NCI-H2227 treated with DMSO at 0.1 percent for 48 hours (cell line): ENCODE results near the gene VDR.
A peak's percentile ranks its signal among the peaks of the same experiment; 100 is the strongest.

Experiments used
- DNase-seq: peaks from one replicate; lab custom pipeline; 2025; lab: John Stamatoyannopoulos, UW

The VDR gene

DNA sequence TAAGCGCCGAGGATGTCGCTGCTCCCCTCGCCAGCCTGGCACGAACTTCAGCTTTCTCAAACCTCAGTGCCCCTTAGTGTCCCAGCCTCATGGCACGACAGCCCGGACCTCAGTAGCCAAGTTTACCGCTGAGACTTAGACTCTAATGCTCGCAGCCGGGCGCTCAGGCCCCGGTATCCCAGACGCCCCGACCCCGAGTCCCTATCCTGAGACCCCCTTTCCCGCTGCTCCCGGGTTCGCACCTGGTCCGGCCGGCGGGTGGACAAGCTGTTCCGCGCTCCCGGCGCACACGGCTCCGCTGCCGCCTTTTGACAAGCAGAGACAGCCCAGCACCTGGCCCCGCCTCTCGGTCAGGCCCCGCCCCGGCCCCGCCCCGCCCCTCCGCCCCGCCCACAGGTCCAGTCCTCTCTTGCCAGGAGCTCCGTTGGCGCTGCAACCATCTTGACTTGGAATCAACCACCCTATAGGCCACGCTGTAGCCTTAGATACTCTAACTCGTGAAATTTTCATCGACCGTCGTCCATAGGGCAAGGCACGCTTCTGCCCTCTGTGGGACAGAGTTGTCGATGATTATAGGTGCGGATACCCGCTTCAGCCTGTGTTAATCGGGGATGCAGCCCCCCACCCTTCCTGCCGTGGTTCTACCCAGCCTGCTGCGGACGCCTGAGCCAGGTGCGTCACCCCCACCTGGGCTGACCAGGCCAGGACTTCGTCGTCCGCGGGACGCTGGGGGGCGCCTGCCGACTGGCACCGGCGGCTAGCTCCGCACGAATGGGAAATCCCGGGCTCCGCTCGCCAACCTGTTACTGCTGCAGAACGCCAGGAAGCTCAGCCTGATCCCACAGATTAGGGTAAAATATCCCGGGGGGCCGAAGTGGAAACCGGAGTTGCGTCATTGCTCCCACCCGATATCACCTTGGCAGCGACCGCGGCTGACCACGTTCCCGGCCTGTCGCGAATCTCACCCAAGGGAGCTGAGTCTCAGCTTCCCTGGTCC, at the start of gene VDR:
Gene VDR, minus strand, starts transcription at position 282 of the 997 bp plus-strand sequence. CDS start 25,881 bp downstream, outside the sequence.
- peak; percentile 65 for DNase-seq

DNA sequence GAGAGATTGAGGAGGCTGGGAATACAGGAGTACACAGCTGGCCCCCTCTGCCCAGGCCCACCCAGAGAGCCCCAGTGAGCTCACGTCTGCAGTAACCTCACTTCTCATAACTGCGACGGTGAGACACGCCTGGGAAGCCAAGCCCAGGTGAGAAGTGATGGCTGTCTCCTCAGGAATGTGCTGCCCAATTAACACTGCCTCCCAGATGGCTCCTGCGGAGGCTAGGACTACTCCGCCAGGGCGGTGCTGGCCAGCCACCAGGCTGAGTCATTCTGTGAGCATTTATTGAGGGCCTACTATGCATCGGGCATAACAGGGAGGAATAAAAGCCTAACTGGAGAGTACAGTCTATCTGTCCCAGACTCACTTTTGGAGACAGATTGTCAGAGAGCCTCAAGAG, 49.3 kb upstream of the VDR start:
- DNase-seq = no peak

DNA sequence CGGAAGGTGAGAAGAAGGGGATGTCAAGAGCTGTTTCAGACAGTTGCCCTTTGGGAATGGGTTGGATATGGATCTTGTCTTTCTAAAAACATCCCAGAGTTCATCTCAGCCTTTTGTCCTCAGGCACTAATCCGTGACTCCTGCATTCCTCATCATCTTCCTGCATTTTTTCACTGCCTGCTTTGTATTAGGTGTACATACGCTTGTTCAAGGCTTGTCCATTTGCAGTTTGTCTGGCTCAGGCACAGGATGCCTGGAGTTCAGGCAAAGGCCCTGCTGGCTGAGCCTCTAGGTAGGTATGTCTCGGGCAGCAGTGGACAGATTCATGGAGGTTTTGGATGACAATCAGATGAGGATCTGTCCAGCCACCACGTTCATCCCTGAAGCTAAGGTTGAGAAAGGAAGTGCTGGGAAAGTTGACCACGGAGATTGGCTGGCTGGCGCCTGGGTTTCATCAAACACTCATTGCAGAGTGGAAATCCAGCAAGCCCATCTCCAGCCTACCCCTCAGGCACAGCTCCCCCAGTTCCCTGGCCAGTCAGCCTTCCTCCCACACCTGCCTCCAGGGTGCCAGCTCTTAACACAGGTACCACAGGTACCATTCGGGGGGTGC, 46.2 kb upstream of the VDR start:
- DNase-seq = no peak

DNA sequence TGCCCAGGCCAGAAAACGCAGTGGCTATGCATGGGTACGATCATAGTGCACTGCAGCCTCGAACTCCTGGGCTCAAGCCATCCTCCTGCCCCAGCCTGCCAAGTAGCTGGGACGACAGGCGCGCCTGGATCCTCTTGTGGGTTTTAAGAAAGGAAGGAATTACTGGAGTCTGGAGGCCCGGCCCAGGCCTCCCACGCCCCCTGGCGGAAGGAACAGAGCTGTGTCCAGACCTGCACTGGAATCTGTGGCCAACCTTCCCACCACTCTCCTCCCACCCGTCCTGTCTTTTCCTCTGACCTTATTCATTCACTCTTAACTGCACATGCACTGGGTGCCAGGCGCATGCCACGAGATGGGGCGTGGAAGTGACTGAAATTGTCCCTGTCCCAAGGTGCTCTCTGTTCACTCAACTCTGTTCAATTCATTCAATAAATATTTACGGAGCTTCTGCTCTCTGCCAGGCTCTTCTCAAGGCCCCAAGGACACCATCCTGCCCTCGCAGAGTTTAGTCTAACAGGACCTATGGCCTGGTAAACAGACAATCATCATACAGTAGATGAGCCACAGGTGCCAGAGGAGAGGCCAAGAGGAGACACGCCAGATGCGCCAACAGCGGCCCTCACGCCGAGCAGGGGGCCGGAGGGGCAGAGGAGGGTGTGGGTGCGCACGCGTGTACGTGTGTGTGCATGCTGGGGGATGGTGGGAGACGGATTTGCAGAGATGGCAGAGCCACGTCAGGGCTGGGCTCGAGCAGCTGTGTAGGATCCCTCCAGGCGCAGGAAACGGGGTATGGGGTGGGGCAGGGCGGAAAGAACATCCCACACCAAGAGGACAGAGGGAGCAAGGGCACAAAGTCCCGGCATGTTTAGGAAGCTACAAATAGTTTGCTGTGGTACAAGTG, 44.9 kb upstream of the VDR start:
- peak; percentile 29 for DNase-seq

DNA sequence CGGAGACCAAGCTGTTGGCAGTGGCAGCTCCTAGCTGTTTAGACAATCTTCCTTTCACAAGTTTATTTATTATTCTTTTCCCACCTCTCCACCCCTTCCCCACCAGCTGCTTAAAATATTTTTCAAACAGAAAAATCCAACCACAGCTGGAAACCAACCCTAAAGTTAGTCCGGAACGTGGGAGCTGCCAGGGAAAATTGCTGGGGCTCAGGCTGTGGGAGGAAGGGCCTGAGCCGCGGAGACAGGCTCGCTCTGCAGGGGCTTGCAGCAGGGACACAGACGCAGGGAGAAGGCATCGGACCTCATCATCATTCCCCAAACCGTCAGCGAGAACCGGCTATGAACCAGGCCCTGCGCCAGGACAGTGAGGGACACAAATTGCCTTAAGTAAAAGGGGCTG, 42.5 kb upstream of the VDR start:
- peak; percentile 2 for DNase-seq

DNA sequence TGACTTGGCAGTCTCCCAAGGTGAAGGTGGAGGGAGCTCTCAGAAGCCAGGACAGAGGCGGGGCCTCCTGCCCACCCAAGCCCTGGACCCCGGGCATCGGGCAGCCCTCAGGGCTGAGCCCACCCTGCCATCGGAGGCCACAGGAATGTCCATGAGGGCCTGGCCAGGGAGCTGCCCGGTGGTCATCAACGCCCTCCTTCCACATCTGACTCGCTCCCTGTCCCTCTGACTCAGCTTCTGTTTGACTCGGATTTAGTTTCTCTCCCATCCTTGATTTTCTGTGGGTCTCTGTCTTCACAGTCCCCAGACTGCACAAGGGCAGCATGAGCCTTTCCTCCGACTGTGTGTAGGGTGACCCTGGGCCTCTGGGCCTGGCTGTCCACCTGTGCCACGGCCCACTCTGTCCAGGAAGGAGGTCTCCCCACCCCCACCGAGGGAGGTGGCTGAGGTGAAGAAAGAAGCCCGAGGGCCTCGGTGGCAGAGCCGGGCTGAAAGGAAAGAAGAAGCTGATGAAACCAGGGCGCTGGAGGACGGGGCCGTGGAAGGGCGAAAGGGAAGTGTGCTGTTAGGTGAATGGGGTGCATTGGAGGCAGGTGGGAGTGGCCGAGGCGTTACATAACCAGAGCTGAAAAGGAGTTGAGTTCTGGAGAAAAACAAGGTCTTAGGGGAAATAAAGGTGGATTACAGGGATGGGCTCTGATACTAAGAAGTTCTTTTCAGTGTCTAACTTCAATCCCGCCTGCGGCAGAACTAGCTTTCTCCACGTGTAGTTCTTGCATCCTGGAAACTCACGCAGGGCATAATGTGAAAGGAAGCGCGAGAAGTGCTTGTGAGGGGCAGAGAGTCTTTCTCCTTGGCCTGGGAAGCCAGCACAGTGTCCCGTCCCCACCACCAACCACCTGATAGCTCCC, 41.9 kb upstream of the VDR start:
- DNase-seq = no peak

DNA sequence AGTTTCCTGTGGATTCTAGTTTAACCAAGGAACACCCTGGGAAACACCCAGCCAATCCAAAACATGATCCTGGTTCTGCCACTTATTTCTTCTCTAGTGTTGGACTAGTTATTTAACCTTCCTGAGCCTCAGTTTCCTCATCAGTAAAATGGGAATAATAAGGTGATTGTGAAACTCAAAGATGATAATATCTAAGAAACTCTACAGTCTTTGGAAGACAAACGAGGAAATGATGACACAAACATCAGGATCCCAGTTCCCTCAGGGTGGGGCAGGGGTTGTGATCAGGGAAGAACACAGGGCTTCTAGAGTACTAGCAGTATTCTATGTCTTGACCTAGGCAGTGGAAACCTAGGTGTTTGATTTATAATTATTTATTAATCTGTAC, 40.5 kb upstream of the VDR start:
- DNase-seq = no peak

DNA sequence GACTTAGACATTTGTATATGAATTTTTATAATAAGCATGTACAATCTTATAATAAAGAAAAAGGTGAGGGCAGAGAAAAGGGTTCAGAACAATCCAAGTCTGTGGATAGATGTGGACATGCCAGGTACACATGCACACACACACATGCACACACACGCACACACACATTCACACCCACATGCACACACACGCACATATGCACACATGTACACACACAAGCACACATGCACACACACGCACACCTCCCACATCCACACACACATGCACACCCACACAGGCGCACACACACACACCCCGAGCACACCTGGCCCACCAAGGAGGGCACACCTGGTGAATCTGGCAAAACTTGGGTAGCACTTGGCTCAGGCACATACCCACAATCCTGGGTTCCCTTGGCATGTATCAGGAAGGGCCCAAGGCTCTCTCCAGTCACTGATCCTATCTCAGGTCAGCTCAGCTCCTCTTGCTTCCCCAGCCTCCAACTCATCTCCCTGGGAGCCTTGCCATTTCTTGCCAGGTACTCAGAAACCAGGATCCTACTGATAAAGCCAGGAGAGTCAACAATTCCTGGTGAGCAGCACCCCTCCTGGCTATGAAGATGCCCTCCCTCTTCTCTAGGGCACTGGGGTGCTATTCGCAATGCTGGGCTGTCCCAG, 40.0 kb upstream of the VDR start:
- no peak for DNase-seq

DNA sequence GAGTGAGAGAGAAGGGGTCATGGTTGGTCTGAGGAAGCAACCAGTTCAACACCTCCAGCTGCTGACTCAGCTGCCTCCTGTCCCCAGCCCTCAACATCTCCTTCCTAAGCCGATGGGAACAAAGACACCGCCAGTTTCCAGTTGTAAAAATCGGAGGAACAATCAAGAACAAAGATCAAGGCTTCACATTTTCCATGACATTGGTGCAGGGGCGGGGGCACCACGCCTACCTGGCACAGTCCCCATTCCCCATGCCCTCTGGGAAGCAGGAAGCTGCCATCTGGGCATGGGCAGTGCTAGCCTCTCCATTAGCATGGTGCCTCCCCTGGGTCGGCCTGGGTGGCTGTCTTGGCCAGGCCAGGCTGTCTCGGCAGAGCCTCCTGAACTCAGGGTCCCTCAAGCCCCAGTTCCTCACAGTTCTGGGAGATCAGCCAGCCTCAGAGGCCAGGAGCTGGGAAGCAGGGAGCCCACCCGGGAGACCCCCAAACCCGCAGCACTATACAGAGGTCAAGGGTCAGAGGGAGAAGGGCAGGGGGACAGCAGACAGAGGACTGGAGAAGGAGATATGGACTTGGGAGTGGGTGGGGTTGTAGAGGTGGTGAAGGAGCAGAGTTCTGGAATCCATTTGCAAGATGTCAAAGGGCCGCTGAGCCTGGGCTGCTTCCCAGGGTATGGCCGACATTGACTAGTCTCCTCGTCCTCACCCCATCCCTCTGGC, 39.0 kb upstream of the VDR start:
- no peak for DNase-seq

DNA sequence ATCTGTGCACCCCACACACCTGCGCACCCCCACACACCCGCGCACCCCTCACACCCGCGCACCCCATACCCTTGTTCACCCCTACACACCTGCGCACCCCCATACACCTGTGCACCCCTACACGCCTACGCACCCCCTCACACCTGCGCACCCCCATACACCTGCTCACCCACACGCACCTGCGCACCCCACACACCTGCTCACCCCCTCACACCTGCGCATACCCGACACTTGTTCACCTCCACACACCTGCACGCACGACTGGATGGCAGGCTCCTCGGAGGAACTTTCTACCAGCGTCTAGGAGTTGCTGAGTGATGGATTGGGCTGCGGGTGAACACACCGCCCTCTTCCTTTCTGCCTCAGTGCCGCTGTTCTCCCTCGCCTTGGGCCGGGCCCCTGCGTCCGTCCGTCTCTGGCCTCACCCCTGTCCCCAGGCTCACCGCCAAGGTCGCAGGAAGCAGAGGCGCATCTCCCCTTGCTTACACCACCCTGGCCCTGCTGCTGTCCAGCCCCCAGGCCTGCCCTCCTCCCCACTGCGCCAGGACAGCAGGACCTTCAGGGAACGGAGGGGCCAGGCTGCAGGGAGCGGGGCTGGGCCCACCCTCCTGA, 37.9 kb upstream of the VDR start:
- no peak for DNase-seq

DNA sequence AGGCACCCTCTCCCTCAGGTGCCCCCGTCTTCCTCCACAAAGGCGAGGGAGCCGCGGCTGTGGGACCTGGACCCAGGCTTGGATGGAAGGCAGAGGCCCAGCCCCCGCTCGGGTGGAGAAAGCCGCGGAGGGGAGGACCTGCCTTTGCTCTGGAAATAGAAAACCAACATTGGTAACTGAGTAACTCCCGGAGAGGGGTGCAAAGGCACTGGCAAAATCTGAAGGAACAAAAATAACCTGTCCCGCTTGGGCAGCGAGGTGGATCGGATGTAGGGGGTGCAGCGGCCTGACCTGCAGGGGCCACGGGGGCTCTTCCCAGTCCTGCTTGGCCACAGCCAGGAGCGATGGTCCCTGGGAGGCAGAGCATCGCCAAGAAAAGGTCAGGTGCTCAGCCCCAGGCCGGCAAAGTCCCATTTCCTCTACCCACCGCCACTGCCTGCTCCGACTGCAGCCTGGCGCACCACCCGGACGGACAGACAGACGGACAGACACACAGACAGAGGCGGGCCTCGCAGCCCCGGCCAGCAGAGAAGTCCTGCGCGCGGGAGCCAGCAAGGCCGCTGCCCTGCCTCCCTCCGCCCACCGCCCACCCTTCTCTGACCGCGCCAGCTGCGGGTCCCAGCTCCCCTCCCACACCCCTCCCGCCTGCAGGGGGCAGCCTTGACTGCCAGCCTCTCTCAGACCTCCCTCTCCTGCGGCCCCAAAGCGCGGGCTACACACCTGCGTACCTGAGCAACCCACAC, 37.2 kb upstream of the VDR start:
- DNase-seq = no peak

DNA sequence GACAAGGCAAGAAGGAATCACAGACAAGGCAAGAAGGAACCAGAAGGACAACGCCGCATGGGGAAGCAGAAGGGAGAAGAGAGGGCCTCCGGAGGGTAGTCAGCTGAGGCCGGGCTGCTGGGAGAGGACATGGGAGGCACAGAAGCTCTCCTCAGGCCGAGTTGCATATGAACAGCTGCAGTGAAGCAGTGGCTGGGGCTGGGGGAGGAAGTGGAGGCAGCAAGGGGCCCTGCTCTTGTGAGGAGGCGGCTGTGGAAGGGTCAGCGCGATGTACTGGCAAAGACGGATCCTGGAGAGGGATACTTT, 36.6 kb upstream of the VDR start:
- no peak for DNase-seq

DNA sequence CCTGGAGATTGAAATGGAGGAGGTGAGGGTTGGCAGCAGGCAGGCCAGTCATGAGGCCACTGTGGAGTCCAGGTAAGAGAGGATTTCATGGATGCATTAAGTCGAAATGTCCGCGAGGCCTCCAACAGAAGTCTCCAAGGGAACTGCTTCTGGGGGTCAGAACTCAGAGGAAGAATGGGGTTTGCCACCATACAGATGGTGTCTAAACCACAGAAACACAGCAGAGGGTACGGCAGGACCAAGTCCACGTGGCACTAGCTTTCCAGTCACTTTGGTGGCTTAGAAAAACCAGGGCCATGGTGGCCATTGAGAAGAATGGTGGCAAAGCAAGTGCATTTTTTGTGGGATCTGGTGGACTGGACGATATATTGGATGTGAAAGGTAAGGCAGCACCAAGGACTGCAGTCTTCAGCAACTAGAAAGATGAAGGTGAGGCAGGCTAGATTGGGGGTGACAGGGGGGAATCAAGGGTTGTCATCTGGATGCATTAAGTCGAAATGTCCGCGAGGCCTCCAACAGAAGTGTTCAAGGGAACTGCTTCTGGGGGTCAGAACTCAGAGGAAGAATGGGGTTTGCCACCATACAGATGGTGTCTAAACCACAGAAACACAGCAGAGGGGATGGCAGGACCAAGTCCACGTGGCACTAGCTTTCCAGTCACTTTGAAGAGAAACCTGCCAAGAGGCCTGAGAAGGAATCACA, 36.1 kb upstream of the VDR start:
- no peak for DNase-seq

DNA sequence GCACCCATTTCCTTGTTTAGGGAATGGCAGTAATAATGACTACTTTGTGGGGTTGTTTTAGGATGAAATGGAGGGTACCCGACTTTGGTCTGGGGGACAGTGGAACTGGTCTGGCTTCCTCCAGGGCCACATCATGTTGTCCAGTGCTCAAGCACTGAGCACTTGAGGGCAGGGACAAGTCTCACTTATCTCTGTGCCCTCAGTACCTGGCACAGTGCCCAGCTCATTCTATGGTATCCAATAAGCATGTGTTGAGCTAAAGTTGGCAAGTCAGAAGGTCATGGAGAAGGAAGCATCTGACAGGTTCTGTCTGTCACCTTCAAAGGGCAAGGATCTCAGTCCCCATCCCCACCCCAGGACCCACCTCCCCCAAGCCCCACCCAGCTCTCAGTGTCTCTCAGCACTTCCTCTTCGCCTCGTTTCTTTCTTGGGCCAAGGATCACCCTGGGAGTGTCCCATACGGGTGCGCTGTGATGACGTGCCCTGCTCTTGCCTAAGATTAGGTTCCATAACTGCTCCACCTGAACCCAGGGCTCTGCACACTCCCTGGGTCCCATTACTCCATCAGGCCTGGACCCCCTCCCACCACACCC, 34.3 kb upstream of the VDR start:
- no peak for DNase-seq

DNA sequence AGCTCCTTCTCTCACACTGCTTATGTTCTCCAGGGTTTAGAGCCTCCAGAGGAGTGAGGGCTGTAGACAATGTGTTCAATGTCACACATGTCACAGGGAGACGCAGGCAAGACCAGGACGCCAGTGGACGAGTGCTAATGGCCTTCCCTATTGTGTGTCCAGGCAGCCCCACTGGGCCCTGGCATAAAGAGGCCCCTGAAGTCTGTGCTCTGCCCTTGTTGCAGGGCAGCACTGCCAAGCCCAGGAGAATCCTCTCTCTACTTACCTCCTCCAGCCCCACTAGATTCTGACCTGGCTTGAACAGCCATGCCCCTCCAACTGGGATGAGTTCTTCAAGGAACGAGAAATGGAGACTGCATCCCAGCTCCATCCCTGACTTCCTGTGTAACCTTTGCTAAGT, 33.8 kb upstream of the VDR start:
- no peak for DNase-seq

DNA sequence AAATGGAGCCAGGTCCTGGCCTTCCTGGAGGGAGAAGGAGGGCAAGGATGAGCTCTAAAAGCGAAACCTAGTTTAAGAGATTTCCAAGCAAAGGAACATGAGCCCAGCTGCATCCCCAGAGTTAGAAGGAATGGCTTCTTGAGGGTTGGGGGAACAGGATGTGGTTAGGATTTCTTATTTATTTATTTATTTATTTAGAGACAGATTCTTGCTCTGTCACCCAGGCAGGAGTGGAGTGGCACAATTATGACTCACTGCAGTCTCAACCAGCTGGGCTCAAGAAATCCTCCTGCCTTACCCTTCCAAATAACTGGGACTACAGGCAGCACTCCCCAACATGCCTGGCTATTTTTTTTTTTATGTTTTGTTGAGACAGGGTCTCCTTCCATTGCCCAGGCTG, 33.3 kb upstream of the VDR start:
- no peak for DNase-seq

DNA sequence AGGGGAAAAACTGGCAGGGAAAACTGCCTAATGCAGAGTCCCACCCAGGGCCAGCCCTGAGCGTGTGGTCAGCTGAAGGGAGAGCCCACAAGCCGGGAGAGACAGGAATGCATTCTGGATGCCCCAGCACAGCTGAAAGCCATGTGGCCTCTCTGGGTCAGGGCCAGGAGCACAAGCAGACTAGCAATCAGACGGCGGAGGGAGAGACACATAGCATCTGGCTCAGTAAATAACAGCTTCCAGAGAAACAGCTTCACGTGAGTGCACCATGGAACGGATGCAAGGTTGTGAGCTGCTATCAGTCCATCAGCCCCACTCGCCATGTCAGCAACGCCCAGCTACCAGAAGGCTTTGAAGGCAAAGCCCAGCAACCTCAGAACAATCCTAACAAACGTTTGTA, 30.4 kb upstream of the VDR start:
- no peak for DNase-seq

DNA sequence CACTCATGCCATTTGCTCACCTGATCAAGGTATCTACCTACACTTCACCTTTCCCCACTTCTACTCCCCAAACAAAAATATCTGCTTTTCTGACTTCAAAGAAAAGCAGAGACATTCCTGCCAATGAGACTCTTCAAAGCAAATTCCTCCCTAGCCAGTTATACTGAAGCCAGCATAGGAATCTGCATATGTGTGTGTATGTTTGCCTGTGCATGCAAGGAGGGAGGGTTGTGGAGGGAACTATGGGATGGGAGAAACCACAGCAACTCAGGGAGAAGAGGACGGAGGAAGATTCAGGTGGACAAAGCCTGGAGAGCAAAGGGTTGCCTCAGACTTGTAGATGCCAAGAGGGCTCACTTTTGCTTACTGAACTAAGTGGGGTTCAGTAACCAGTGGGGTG, 26.4 kb upstream of the VDR start:
- DNase-seq = no peak
